Thyroid gland (tissue), 4 donors: ENCODE results near the gene APOO. TPM values are rescaled to one million over a fixed set of nuclear protein-coding genes. Genes with fewer than 3 reads are reported as not detected.

Source experiments
- DNase-seq, 2 donors: peaks; one replicate each; pipeline ENCODE4 v3.0.0-alpha.2; 2019
- H3K27ac ChIP-seq, 3 donors: fragments of 200-600 bp; sonication (generic); 1 replicate in 2 of 3; 2 replicates in 1 of 3; pipeline ENCODE4 v1.5.1; 2016 to 2019; ENCODE audit warnings: mild to moderate bottlenecking in 1 of 3, moderate library complexity in 1 of 3
- H3K27me3 ChIP-seq: fragments of 200-600 bp; sonication (generic); one replicate; pipeline ENCODE4 v1.5.1; 2019
- H3K36me3 ChIP-seq, 2 donors: fragments of 200-600 bp; sonication (generic); one replicate each; pipeline ENCODE4 v1.5.1; 2016 to 2019
- H3K4me1 ChIP-seq, 2 donors: fragments of 200-600 bp; sonication (generic); one replicate each; pipeline ENCODE4 v1.5.1; 2017 to 2019
- H3K4me3 ChIP-seq, 3 donors: fragments of 200-600 bp; sonication (generic); replicated peaks in 1 of 3; 1 replicate in 2 of 3; 2 replicates in 1 of 3; pipeline ENCODE4 v1.5.1; 2016; ENCODE audit warnings: mild to moderate bottlenecking in 1 of 3
- H3K9me3 ChIP-seq: fragments of 200-600 bp; sonication (generic); one replicate; pipeline ENCODE4 v1.5.1; 2017
- POLR2A ChIP-seq, 2 donors: fragments of 450-650 bp; IDR thresholded peaks; one replicate each; pipeline ENCODE4 v1.6.1; 2017; ENCODE audit warnings: antibody characterized with exemption in 2 of 2, mild to moderate bottlenecking in 2 of 2, moderate library complexity in 1 of 2
- WGBS, 2 donors: methylation state at CpG; one replicate each; pipeline ENCODE4 v1.1.5; 2017; 5-methylcytosine and 5-hydroxymethylcytosine counted together
- intact Hi-C: fragments of 100-400 bp; cut with DNase I; formaldehyde crosslinking; loops from one replicate; pipeline ENCODE4 v1.15.1; 2023
- total RNA-seq, 4 donors: library from RNA; depleted of rRNA; stranded (reverse); fragments of >200 nt; gene quantifications; one replicate each; pipeline ENCODE4 v1.2.3, GENCODE V29; 2016
- TF ChIP-seq, protein P1 (sequence below), 6 experiments: fragments of 200-600 bp in 3 of 6; fragments of 450-650 bp in 3 of 6; sonication (generic) in 3 of 6; IDR thresholded peaks; one replicate each; pipeline ENCODE4 v1.5.1; 2016 to 2019; ENCODE audit warnings: antibody characterized with exemption in 6 of 6, mild to moderate bottlenecking in 2 of 6, inconsistent platforms in 1 of 6, moderate library complexity in 1 of 6

The APOO gene
- total RNA-seq, 4 donors from 2014 or later, result 12.6 to 34.8 (median 22.5) TPM

DNA sequence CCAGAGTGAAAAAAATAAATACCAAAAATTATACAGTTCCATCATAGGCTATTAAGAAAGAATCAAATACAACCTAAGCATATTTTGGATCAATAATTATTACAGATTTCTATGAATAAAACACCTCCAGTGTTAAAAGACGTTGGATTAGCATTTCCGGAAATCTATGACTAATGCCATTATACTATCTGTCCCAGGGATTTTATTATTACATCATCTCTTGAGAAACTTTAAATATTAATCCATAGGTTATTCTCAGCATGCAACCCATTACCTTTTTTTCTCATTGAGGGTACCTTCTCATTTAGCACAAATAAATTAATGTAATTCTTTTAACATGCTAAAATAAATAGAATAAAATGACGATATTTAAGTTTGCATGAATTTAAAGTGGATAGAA lies 44.7 kb upstream of the APOO start:
- intact Hi-C loops, result no loop called here
- Histone ChIP-seq H3K4me3 (no peak overlapping the region), H3K36me3 (no peaks in the 10 kb centered on the region), H3K27me3 (no peaks in the 10 kb centered on the region), H3K27ac (no peak overlapping the region), H3K4me1 (no peaks in the 10 kb centered on the region), H3K9me3 (no peaks in the 10 kb centered on the region)
- no peak for DNase-seq
- no peak for TF ChIP-seq POLR2A (IDR thresholded peaks at IDR 0.05)
- TF ChIP-seq, protein P1, sequence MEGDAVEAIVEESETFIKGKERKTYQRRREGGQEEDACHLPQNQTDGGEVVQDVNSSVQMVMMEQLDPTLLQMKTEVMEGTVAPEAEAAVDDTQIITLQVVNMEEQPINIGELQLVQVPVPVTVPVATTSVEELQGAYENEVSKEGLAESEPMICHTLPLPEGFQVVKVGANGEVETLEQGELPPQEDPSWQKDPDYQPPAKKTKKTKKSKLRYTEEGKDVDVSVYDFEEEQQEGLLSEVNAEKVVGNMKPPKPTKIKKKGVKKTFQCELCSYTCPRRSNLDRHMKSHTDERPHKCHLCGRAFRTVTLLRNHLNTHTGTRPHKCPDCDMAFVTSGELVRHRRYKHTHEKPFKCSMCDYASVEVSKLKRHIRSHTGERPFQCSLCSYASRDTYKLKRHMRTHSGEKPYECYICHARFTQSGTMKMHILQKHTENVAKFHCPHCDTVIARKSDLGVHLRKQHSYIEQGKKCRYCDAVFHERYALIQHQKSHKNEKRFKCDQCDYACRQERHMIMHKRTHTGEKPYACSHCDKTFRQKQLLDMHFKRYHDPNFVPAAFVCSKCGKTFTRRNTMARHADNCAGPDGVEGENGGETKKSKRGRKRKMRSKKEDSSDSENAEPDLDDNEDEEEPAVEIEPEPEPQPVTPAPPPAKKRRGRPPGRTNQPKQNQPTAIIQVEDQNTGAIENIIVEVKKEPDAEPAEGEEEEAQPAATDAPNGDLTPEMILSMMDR (IDR thresholded peaks at IDR 0.05), result no peak
- WGBS, 2 donors, result 85 to 89% methylated on average over 3 of the region's 3 CpGs

DNA sequence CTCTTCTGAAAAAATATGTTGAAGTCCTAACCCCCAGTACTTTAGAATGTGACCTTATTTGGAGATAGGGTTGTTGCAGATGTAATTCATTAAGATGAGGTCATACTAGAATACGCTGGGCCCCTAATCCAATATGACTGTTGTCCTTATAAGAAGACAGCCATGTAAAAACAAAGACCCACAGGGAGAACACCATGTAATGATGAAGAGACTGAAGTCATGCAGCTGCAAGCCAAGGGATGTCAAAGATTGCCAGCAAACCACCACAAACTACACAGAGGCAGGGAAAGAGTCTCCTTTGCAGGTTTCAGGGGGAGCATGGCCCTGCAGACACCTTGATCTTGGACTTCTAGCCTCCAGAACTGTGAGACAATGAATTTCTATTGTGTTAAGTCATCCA lies 37.5 kb upstream of the APOO start:
- Histone ChIP-seq H3K9me3 (no peaks in the 10 kb centered on the region), H3K4me1 (no peaks in the 10 kb centered on the region), H3K27ac (no peak overlapping the region), H3K4me3 (no peak overlapping the region), H3K36me3 (no peaks in the 10 kb centered on the region), H3K27me3 (no peaks in the 10 kb centered on the region)
- TF ChIP-seq, protein P1 (IDR thresholded peaks at IDR 0.05), result no peak
- TF ChIP-seq POLR2A (IDR thresholded peaks at IDR 0.05), result no peak
- no peak for DNase-seq
- 91 to 94% methylated on average over 1 of the region's 1 CpG for WGBS, 2 donors
- intact Hi-C loops, result no loop called here

DNA sequence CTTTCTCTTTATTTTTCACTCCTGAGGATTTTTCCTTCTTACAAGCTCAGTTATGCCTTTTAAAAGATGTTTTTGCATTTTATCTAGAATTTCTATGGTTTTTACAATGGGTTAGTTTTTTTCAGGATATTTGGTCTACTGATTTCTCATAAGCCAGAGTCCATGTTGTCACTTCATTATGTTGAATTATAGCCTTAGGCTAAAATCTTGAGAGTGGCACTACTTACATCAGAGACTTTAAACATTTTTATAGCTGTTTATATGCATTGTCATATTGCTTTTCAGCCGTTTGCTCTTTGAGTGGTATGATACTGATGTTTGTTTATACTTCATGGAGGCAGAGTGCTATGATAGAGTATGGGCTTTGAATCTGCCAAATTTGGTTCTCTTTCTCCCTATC lies 36.5 kb upstream of the APOO start:
- no peaks in the 10 kb centered on the region for H3K4me1 ChIP-seq
- no peak overlapping the region for H3K4me3 ChIP-seq
- H3K9me3 ChIP-seq, result no peaks in the 10 kb centered on the region
- intact Hi-C loops, result no loop called here
- H3K36me3 ChIP-seq, result no peaks in the 10 kb centered on the region
- 63 to 68% methylated on average over 1 of the region's 1 CpG for WGBS, 2 donors
- DNase-seq, result no peak
- no peak overlapping the region for H3K27ac ChIP-seq
- TF ChIP-seq POLR2A (IDR thresholded peaks at IDR 0.05), result no peak
- TF ChIP-seq, protein P1 (IDR thresholded peaks at IDR 0.05), result no peak
- no peaks in the 10 kb centered on the region for H3K27me3 ChIP-seq

DNA sequence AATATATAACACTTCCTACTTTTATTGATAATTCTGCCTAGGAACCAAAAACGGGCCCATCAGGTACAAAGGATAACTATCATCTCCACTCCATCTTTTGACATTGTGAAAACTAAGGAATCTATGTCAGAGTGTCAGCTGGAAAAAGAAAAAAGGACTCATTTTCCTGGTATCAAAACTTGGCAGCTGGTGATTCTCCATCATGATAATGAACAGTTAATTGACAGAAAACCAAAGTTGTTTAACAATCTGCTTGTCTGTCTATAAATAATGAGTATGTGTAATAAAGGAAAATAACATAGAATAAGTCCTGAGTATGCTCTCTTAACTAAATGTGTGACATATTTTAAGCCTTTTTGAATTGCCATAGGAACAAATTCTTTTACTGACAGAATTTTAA lies 31.5 kb upstream of the APOO start:
- WGBS, 2 donors, result 84 to 91% methylated on average over 1 of the region's 1 CpG
- TF ChIP-seq, protein P1 (IDR thresholded peaks at IDR 0.05), result no peak
- no peak for TF ChIP-seq POLR2A (IDR thresholded peaks at IDR 0.05)
- intact Hi-C loops, result no loop called here
- no peak overlapping the region for H3K4me3 ChIP-seq
- H3K27ac ChIP-seq, result no peak overlapping the region
- H3K9me3 ChIP-seq, result no peaks in the 10 kb centered on the region
- DNase-seq, result no peak
- no peaks in the 10 kb centered on the region for H3K36me3 ChIP-seq
- H3K27me3 ChIP-seq, result no peaks in the 10 kb centered on the region
- H3K4me1 ChIP-seq, result no peaks in the 10 kb centered on the region

DNA sequence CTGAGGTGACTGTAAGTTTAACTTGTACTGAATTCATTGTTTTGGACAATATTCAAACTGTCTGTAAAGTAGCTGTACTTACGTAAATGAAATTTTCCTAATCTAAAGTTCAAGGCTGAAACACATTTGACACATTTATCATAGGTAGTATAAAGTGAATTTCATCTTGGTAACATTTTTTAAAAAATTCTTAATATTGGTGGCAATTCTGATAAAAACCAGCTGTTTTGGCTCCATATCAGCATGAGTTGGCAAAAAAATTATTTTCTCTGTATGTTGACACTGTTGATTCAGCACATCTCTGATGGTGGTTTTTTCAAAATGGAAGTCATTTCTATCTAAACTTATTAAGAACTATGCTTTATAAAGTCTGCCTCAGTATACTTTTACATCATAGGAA lies 31.0 kb upstream of the APOO start:
- no peaks in the 10 kb centered on the region for H3K9me3 ChIP-seq
- H3K4me1 ChIP-seq, result no peaks in the 10 kb centered on the region
- no peaks in the 10 kb centered on the region for H3K27me3 ChIP-seq
- H3K36me3 ChIP-seq, result no peaks in the 10 kb centered on the region
- WGBS, 2 donors, result 76 to 96% methylated on average over 1 of the region's 1 CpG
- TF ChIP-seq POLR2A (IDR thresholded peaks at IDR 0.05), result no peak
- TF ChIP-seq, protein P1 (IDR thresholded peaks at IDR 0.05), result no peak
- H3K4me3 ChIP-seq, result no peak overlapping the region
- no peak for DNase-seq
- no peak overlapping the region for H3K27ac ChIP-seq
- intact Hi-C loops, result no loop called here
